Naive thymus-derived CD4-positive, alpha-beta T cell (primary cell): ENCODE results near the gene ERCC6L2. TPM values are rescaled to one million over a fixed set of nuclear protein-coding genes. Genes with fewer than 3 reads are reported as not detected.

Experiments used
- ATAC-seq: fragments of 150-1000 bp; cut with Tn5 transposase; 2 replicates; pipeline ENCODE4 v1.10.0; 2021; ENCODE audit warnings: mild to moderate bottlenecking, moderate library complexity
- CTCF ChIA-PET: fragments of 350-600 bp; sonication (Branson Sonifier 250); formaldehyde crosslinking; loops from one replicate; lab custom pipeline; 2021; ENCODE audit warnings: antibody characterized with exemption; lab: Charles Lee
- POLR2A ChIA-PET: fragments of 350-600 bp; sonication (Branson Sonifier 250); formaldehyde crosslinking; loops from one replicate; lab custom pipeline; 2021; ENCODE audit warnings: antibody characterized with exemption, inconsistent platforms; lab: Charles Lee
- DNase-seq, 9 donors: peaks; one replicate each; pipeline versions ENCODE4 v3.0.0 to v3.0.0-alpha.2; 2020 to 2022; ENCODE audit warnings: mixed read lengths in 1 of 9
- H3K27ac ChIP-seq: one replicate; pipeline ENCODE4 v1.7.0; 2013; ENCODE audit warnings: mild to moderate bottlenecking, low read depth, low read length, moderate library complexity
- H3K27me3 ChIP-seq, 2 donors: one replicate each; pipeline ENCODE4 v1.7.0; 2013; ENCODE audit warnings: low read length in 2 of 2, mild to moderate bottlenecking in 2 of 2, moderate library complexity in 2 of 2; ENCODE audit not compliant: control insufficient read depth in 2 of 2, insufficient read depth in 2 of 2
- H3K36me3 ChIP-seq, 3 experiments: 1 replicate in 2 of 3; 2 replicates in 1 of 3; pipeline ENCODE4 v1.7.0; 2013; ENCODE audit warnings: low read length in 3 of 3, mild to moderate bottlenecking in 3 of 3, moderate library complexity in 1 of 3; ENCODE audit not compliant: insufficient read depth in 3 of 3, control insufficient read depth in 2 of 3
- H3K4me1 ChIP-seq, 2 donors: one replicate each; pipeline ENCODE4 v1.7.0; 2013; ENCODE audit warnings: low read length in 2 of 2, mild to moderate bottlenecking in 2 of 2, moderate library complexity in 1 of 2; ENCODE audit not compliant: control insufficient read depth in 2 of 2, insufficient read depth in 2 of 2
- H3K4me3 ChIP-seq: 2 replicates; pipeline ENCODE4 v1.7.0; 2013; ENCODE audit warnings: mild to moderate bottlenecking, low read length
- H3K9me3 ChIP-seq, 3 experiments: 1 replicate in 2 of 3; 2 replicates in 1 of 3; pipeline ENCODE4 v1.7.0; 2013; ENCODE audit warnings: low read length in 3 of 3; ENCODE audit not compliant: control insufficient read depth in 2 of 3
- H3K27ac Mint-ChIP-seq, 9 donors: one replicate each; pipeline ENCODE4 v1.8.0; 2020 to 2022; ENCODE audit warnings: mixed read lengths in 9 of 9, mild to moderate bottlenecking in 8 of 9, moderate library complexity in 5 of 9, inconsistent platforms in 2 of 9
- H3K27me3 Mint-ChIP-seq, 5 donors: one replicate each; pipeline ENCODE4 v1.8.0; 2021 to 2022; ENCODE audit warnings: mixed read lengths in 5 of 5, mild to moderate bottlenecking in 1 of 5
- H3K36me3 Mint-ChIP-seq, 5 donors: one replicate each; pipeline ENCODE4 v1.8.0; 2020 to 2022; ENCODE audit warnings: mixed read lengths in 5 of 5, mild to moderate bottlenecking in 3 of 5, inconsistent platforms in 1 of 5
- H3K4me1 Mint-ChIP-seq, 7 donors: one replicate each; pipeline ENCODE4 v1.8.0; 2020 to 2022; ENCODE audit warnings: mixed read lengths in 7 of 7, mild to moderate bottlenecking in 3 of 7, inconsistent platforms in 1 of 7
- H3K4me3 Mint-ChIP-seq, 10 donors: one replicate each; pipeline ENCODE4 v1.8.0; 2020 to 2022; ENCODE audit warnings: mild to moderate bottlenecking in 10 of 10, mixed read lengths in 10 of 10, moderate library complexity in 6 of 10, inconsistent platforms in 2 of 10
- H3K9me3 Mint-ChIP-seq, 11 donors: one replicate each; pipeline ENCODE4 v1.8.0; 2020 to 2022; ENCODE audit warnings: mixed read lengths in 11 of 11, mild to moderate bottlenecking in 4 of 11, inconsistent platforms in 1 of 11, moderate library complexity in 1 of 11
- intact Hi-C, 2 donors: fragments of 100-400 bp; cut with micrococcal nuclease; formaldehyde crosslinking; loops; one replicate each; pipeline ENCODE4 v1.15.1; 2023
- polyA plus RNA-seq, 2 donors: library from polyadenylated mRNA; unstranded; fragments of 300-500 nt; fragmentation: Illumina TruSeq; gene quantifications; one replicate each; pipeline ENCODE4 v1.2.3, GENCODE V29; 2021
- total RNA-seq, 6 experiments: library from RNA in 5 of 6; stranded (reverse) in 5 of 6; gene quantifications; 1 replicate in 5 of 6; 2 replicates in 1 of 6; pipeline ENCODE4 v1.2.3 and lab custom pipeline; 2021 to 2026

Gene ERCC6L2
- total and polyA plus RNA-seq, 7 experiments from 2014 or later = 46.2 to 82.8 (median 54.9) TPM

- Histone ChIP-seq H3K4me1 (no peaks in the 10 kb centered on the region), H3K27ac (no peak overlapping the region), H3K4me3 (no peak overlapping the region), H3K36me3 (peaks cover 0 to 13% (median 0%) of the 10 kb centered on the region in 3 experiments), H3K27me3 (no peaks in the 10 kb centered on the region), H3K9me3 (no peaks in the 10 kb centered on the region)
- ATAC-seq (no peak), DNase-seq (no peak)
- Mint-ChIP-seq H3K27me3 (no peaks in the 10 kb centered on the region), H3K4me3 (no peak overlapping the region), H3K4me1 (peaks cover 0 to 20% (median 7%) of the 10 kb centered on the region in 7 donors), H3K27ac (no peak overlapping the region), H3K36me3 (peaks cover 14 to 65% (median 51%) of the 10 kb centered on the region in 5 donors), H3K9me3 (peaks cover 0 to 8% (median 0%) of the 10 kb centered on the region in 11 donors)
- ChIA-PET CTCF (interaction anchor here (0.9 kb wide), 1 partner anchor 38 kb away, joined by 3 read pairs; no protein-coding TSS in a partner anchor), POLR2A (no interaction called here)
- intact Hi-C loops = no loop called here
Measured at GRCh38 chr9:95974389-95974788, 98.9 kb downstream of the ERCC6L2 start.

- no peaks in the 10 kb centered on the region for H3K27me3 ChIP-seq
- Mint-ChIP-seq H3K36me3 (peaks cover 8 to 63% (median 43%) of the 10 kb centered on the region in 5 donors), H3K27ac (peak overlapping the region in 2 of 9 donors; percentile 13 to 56), H3K4me3 (no peak overlapping the region), H3K9me3 (peaks cover 0 to 8% (median 0%) of the 10 kb centered on the region in 11 donors), H3K4me1 (peaks cover 14 to 43% (median 27%) of the 10 kb centered on the region in 7 donors), H3K27me3 (no peaks in the 10 kb centered on the region)
- DNase-seq = no peak
- POLR2A ChIA-PET = interaction anchor here (0.7 kb wide), 1 partner anchor 15 kb away, joined by 4 read pairs; no protein-coding TSS in a partner anchor
- peaks cover 0 to 8% (median 0%) of the 10 kb centered on the region in 3 experiments for H3K36me3 ChIP-seq
- intact Hi-C loops = no loop called here
- peaks cover 0 to 11% of the 10 kb centered on the region in 2 donors for H3K4me1 ChIP-seq
- ATAC-seq = no peak
- H3K4me3 ChIP-seq = no peak overlapping the region
- no peak overlapping the region for H3K27ac ChIP-seq
- CTCF ChIA-PET = interaction anchor here (0.6 kb wide), 1 partner anchor 90 kb away, joined by 3 read pairs; no protein-coding TSS in a partner anchor
- H3K9me3 ChIP-seq = no peaks in the 10 kb centered on the region
Measured at GRCh38 chr9:95977371-95977770, 101.9 kb downstream of the ERCC6L2 start.

DNA sequence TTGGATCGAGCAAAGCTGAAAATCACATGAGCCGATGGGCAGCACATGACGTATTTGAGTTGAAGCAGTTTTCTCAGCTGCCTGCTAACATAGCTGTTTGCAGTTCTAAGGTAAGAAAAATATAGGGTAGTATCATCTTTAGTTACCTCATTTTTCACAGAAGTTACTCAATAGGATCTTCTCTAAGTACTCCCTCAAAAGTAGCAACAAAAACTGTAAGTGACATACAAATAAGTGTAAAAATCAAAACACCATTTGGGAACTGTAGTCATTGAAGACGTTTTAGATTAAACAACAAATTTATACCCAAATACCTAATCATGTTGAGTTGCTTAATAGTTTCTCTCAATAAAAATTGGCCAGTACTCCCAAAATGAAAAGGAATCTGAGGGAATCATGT lies 102.6 kb downstream of the ERCC6L2 start:
- Mint-ChIP-seq H3K27ac (no peak overlapping the region), H3K27me3 (no peaks in the 10 kb centered on the region), H3K36me3 (peaks cover 3 to 55% (median 35%) of the 10 kb centered on the region in 5 donors), H3K4me3 (no peak overlapping the region), H3K4me1 (peaks cover 14 to 44% (median 28%) of the 10 kb centered on the region in 7 donors), H3K9me3 (peaks cover 0 to 4% (median 0%) of the 10 kb centered on the region in 11 donors)
- Histone ChIP-seq H3K9me3 (no peaks in the 10 kb centered on the region), H3K36me3 (peaks cover 0 to 8% (median 0%) of the 10 kb centered on the region in 3 experiments), H3K27me3 (no peaks in the 10 kb centered on the region), H3K27ac (no peak overlapping the region), H3K4me1 (peaks cover 0 to 11% of the 10 kb centered on the region in 2 donors), H3K4me3 (no peak overlapping the region)
- no peak for ATAC-seq
- intact Hi-C loops = no loop called here
- DNase-seq = no peak
- ChIA-PET POLR2A (no interaction called here), CTCF (interaction anchor here (0.6 kb wide), 1 partner anchor 90 kb away, joined by 3 read pairs; no protein-coding TSS in a partner anchor)

- CTCF ChIA-PET = no interaction called here
- no peak for DNase-seq
- H3K27me3 Mint-ChIP-seq = no peaks in the 10 kb centered on the region
- peaks cover 0 to 46% (median 38%) of the 10 kb centered on the region in 5 donors for H3K36me3 Mint-ChIP-seq
- H3K27ac Mint-ChIP-seq = peak overlapping the region in 3 of 9 donors; percentile 3 to 13 (median 7)
- H3K9me3 Mint-ChIP-seq = peaks cover 0 to 3% (median 0%) of the 10 kb centered on the region in 11 donors
- no peaks in the 10 kb centered on the region for H3K27me3 ChIP-seq
- POLR2A ChIA-PET = interaction anchor here (0.9 kb wide), 1 partner anchor 104 kb away, joined by 3 read pairs; the partner anchor contains the start of gene ERCC6L2
- no peak overlapping the region for H3K4me3 ChIP-seq
- no peak overlapping the region for H3K4me3 Mint-ChIP-seq
- peaks cover 0 to 11% of the 10 kb centered on the region in 2 donors for H3K4me1 ChIP-seq
- H3K9me3 ChIP-seq = no peaks in the 10 kb centered on the region
- H3K36me3 ChIP-seq = peaks cover 0 to 8% (median 0%) of the 10 kb centered on the region in 3 experiments
- no peak overlapping the region for H3K27ac ChIP-seq
- ATAC-seq = no peak
- peaks cover 14 to 44% (median 25%) of the 10 kb centered on the region in 7 donors for H3K4me1 Mint-ChIP-seq
- intact Hi-C loops = no loop called here
Measured at GRCh38 chr9:95979446-95979845, 104.0 kb downstream of the ERCC6L2 start.

DNA sequence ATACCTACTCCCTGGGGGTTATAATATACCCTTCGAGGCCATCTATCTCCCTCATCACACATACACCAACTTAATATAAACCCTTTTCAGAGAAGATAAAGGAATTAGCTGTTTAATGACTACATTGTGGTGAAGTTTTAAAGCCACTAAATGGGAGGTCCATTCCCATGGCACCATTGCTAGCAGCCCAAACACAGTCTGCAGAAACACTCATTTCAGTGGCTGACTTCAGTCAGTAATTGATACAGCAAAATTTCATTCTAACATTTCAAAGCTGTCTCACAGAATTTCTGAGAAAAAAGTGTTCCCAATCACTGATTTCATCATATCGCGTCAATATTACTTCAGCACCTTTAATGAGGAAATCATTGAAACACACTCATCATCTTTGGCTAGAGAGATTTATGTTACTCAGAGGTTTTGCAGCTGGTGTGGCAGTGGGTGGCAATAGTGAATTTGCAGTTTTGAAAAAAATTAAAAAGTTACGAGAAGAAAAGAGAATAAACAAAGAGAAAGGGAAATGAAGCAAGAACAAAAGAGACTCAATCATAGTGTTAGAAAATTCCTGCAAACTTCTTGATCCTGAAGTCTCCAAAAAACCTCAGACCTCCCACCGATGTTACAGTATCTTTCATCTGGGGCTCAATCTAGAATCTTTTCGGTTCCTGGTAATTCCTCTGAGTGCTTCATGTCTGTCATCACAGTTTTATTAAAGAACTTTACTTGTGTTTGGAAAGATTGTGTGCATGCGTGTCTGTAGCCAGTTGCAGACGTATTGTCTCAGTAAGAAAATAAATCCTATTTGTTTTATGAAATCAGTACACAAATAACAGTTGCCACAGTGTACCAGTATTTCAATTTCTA lies 105.0 kb downstream of the ERCC6L2 start:
- no peak overlapping the region for H3K4me3 ChIP-seq
- intact Hi-C loops = loop anchor here in 1 of 2 donors (1.0 to 5.0 kb wide), 2 partner anchors 36 to 78 kb away; no protein-coding TSS in a partner anchor
- Mint-ChIP-seq H3K36me3 (peaks cover 5 to 50% (median 42%) of the 10 kb centered on the region in 5 donors), H3K27me3 (no peaks in the 10 kb centered on the region), H3K9me3 (no peaks in the 10 kb centered on the region), H3K27ac (peak overlapping the region in 7 of 9 donors; percentile 12 to 72 (median 56)), H3K4me3 (peak overlapping the region in 2 of 10 donors; percentile 8 to 20), H3K4me1 (peaks cover 14 to 43% (median 25%) of the 10 kb centered on the region in 7 donors)
- DNase-seq (no peak), ATAC-seq (no peak)
- ChIA-PET CTCF (no interaction called here), POLR2A (no interaction called here)
- peaks cover 0 to 11% of the 10 kb centered on the region in 2 donors for H3K4me1 ChIP-seq
- peaks cover 0 to 8% (median 5%) of the 10 kb centered on the region in 3 experiments for H3K36me3 ChIP-seq
- H3K27ac ChIP-seq = no peak overlapping the region
- H3K27me3 ChIP-seq = no peaks in the 10 kb centered on the region
- no peaks in the 10 kb centered on the region for H3K9me3 ChIP-seq

GRCh38 chr9:95981761-95982390 lies 106.4 kb downstream of the ERCC6L2 start:
- intact Hi-C loops = loop anchor here (1.0 to 5.0 kb wide), 3 partner anchors 27 to 80 kb away; no protein-coding TSS in a partner anchor
- Histone ChIP-seq H3K27ac (no peak overlapping the region), H3K9me3 (no peaks in the 10 kb centered on the region), H3K36me3 (peaks cover 0 to 8% (median 5%) of the 10 kb centered on the region in 3 experiments), H3K4me1 (peaks cover 0 to 11% of the 10 kb centered on the region in 2 donors), H3K4me3 (no peak overlapping the region), H3K27me3 (no peaks in the 10 kb centered on the region)
- CTCF ChIA-PET = interaction anchor here (0.7 kb wide), 1 partner anchor 614 kb away, joined by 3 read pairs; no protein-coding TSS in a partner anchor
- Mint-ChIP-seq H3K4me3 (peak overlapping the region in 8 of 10 donors; percentile 8 to 68 (median 41)), H3K27me3 (no peaks in the 10 kb centered on the region), H3K27ac (peak overlapping the region; percentile 4 to 84 (median 66)), H3K4me1 (peaks cover 14 to 38% (median 25%) of the 10 kb centered on the region in 7 donors), H3K9me3 (peaks cover 0 to 3% (median 0%) of the 10 kb centered on the region in 11 donors), H3K36me3 (peaks cover 12 to 58% (median 49%) of the 10 kb centered on the region in 5 donors)
- DNase-seq = peak in 7 of 9 donors; percentile 42 to 76 (median 52)
- POLR2A ChIA-PET = interaction anchor here (0.5 kb wide), 1 partner anchor 579 kb away, joined by 3 read pairs; no protein-coding TSS in a partner anchor
- peak; percentile 94 for ATAC-seq
